ENCODE results near the gene UBE2D4.
A peak's percentile ranks its signal among the peaks of the same experiment; 100 is the strongest.
"Not testable (repeated sequence)": the region's sequence is repeated elsewhere in the genome, so short reads cannot be mapped to it uniquely, and the experiment has no call there.

UBE2D4 gene

GRCh38 chr7:43925984-43926797 lies at the start of gene UBE2D4:
UBE2D4 (plus strand) TSS chr7:43926436; CDS start chr7:43926533, 97 bp downstream.
- DNase-seq = peak; percentile 35 to 92 (median 81)

GRCh38 chr7:43876976-43877745 lies 49.1 kb upstream of the UBE2D4 start:
- DNase-seq = no peak

- DNase-seq = no peak
These were observed 48.0 kb upstream of the UBE2D4 start for GRCh38 chr7:43877968-43878864.

- DNase-seq = no peak
These were observed 47.4 kb upstream of the UBE2D4 start for GRCh38 chr7:43878867-43879266.

- DNase-seq = no peak
These were observed 46.8 kb upstream of the UBE2D4 start for GRCh38 chr7:43879477-43879876.

GRCh38 chr7:43880596-43880995 lies 45.6 kb upstream of the UBE2D4 start:
- no peak for DNase-seq

GRCh38 chr7:43884209-43884608 lies 42.0 kb upstream of the UBE2D4 start:
- no peak for DNase-seq

- no peak for DNase-seq
These were observed 41.6 kb upstream of the UBE2D4 start for GRCh38 chr7:43884617-43885016.

- no peak for DNase-seq
These were observed 37.0 kb upstream of the UBE2D4 start for GRCh38 chr7:43888993-43889945.

GRCh38 chr7:43890468-43890867 lies 35.8 kb upstream of the UBE2D4 start:
- no peak for DNase-seq

GRCh38 chr7:43891069-43891955 lies 34.9 kb upstream of the UBE2D4 start:
- DNase-seq = no peak

- no peak for DNase-seq
These were observed 30.3 kb upstream of the UBE2D4 start for GRCh38 chr7:43895847-43896415.

GRCh38 chr7:43898571-43898970 lies 27.7 kb upstream of the UBE2D4 start:
- not testable (repeated sequence) for DNase-seq

GRCh38 chr7:43902542-43903054 lies 23.6 kb upstream of the UBE2D4 start:
- no peak for DNase-seq

- no peak for DNase-seq
These were observed 21.6 kb upstream of the UBE2D4 start for GRCh38 chr7:43904533-43905208.

- peak in 4 of 58 donors; percentile 14 to 25 (median 22) for DNase-seq
These were observed 20.9 kb upstream of the UBE2D4 start for GRCh38 chr7:43905209-43905946.

GRCh38 chr7:43905956-43906330 lies 20.3 kb upstream of the UBE2D4 start:
- DNase-seq = peak in 38 of 58 donors; percentile 6 to 61 (median 28)

All from anterior cingulate cortex (tissue), 58 donors.